T1000 (cell line): ENCODE measurements around the gene ATF7IP.
"Not testable (repeated sequence)": the region's sequence is repeated elsewhere in the genome, so short reads cannot be mapped to it uniquely, and the experiment has no call there.

ENCODE experiments used
- DNase-seq: peaks from one replicate; lab custom pipeline; 2025; ENCODE audit warnings: mixed read lengths; lab: John Stamatoyannopoulos, UW

ATF7IP gene

DNA sequence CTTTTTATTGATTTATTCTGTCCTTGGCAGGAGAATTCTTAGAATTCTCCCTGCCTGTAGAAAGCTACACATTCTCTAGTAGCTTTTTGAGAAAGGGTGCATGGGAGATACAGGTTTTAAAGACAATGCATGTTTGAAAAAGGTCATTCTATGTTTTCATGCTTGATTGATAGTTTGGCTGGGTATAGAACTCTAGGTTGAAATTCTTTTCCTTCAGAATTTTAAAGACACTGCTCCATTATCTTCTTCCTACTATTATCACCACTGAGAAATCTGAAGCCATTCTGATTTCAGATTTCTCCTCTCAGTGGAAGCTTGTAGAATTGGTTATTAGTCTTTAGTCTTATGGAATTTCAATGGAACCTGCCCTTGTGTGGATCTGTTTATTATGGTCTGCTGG is 14.0 kb downstream of the ATF7IP start:
- DNase-seq = no peak

DNA sequence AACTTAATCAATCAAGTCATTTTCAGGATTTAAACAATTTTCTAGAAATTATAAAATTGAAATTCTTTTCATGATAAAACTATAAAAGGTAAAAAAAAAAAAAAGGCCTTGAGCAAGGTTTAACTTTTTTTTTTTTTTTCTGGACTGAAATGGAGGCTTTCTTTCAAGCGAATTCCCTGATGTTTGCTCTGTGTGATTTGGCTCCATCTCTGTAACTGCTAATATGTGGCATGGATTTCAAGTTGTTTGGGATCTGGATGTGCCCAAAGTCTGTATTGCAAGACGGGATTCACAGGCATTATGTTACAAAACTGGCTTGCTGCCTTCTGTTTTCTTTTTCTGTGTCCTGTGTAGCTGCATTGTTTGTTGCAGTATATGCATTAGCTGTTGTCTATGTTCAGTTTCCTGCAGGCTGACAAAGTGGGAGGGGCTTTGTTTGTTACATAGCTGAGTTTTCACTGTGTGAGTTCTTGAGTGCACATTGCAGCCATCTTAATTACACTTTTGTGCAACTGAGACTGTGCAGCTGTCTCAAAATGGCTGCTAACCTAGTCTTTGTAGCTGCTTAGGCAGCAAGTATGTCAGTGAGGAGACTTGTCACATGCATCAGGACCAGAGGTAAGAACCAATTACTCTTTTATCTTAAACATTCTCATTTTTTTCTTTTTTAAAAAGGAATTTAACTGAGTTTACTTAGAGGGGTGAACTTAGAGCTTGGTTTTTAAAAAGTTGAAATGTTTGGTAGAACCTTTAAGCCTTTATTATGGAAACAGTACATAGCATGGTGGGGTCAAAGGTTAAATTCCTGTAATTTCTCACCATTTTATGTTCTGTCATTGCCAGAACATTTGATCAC is 19.5 kb downstream of the ATF7IP start:
- DNase-seq = peak; percentile 39

DNA sequence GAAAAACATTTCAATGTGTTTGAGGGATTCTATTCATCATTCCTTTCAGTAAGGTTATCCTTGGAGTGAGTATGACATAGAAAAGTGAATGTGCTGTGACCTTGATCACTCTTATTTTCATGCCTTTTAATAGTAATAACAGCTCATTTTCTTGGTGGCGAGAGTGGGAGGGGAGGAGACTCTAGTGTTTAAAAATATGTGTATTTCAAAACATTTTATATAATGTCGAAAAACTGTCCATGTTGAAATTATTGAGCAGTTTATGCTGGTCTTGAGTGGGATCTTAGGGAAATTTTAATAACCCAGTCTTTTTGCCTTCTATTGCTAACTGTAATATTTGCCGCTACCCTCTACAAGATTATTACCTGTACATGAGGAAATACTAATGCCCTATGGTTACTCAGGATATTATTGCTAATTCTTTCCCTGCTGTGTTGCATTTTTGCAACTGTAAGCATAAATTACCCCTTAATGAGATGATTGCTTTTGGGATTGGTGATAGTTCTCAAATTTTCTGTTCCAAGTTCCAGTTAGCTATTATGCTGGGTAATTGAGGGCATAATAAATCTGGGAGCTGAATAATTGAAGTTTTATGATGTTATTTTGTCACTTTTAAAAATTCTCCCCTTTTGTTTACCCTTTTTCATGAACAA is 21.9 kb downstream of the ATF7IP start:
- no peak for DNase-seq

DNA sequence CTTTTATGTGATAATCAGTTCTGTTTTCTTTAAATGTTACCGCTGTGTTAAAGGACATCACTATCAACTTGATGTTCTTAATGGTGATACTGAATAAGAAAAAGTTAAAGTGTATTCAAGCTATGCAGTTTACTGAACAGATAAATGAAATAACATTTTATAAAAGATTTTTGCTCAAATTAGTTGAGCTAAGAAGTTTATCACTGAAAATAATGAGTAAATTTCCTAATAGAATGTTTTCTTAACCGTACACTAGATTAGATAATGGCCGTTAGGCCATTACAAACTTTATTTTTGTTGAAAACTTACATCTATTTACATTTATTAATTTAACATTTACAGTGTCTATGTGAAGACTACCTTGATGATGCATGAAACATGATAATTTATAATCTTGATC is 25.0 kb downstream of the ATF7IP start:
- no peak for DNase-seq

DNA sequence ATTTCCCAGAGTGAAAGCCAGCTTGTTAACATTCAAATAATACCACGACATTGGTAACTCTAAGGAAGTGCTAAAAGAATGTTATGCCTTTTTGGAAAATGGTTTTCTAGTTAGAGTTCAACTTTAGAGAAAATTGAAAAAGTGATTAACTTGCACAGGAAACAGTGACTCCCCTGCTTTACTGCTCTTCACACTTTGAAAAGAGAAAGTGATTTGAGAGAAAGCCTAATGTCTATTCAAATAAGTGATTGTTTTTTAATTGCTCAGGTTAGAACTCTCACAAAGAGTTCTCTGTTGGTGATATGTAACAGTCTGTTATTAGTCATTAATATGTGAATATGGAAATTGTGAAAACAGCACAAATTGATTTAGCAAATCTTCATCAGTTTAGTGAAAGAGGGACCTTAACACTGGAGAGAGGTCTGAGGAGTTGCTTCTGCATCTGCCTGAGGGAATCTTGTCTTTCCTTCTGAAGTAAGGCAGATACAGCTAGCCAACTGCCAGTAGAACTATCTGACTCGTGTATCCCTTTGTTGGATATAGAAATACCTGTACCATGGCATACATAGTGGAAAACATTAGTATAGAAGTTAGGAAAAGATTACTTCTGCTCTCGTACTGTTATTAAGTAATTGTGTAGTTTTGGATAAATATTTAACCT is 25.5 kb downstream of the ATF7IP start:
- no peak for DNase-seq

DNA sequence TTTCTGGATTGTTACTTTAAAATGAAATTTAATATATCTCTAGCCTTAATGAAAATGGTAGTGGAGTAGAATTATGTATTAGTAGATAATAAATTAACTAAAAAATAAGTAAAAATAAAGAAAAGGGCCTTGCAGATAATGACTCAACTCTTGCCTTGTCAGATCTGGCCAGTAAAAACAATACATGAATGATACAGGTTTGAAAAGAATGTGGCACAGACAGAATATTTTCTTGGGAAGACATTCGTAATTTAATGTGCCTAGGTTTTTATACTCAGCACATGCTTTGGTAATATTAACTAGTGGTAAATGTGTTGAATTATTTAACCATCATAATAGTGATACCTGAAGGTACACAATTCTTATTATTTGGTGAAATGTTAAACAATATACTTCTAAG is 28.3 kb downstream of the ATF7IP start:
- no peak for DNase-seq

DNA sequence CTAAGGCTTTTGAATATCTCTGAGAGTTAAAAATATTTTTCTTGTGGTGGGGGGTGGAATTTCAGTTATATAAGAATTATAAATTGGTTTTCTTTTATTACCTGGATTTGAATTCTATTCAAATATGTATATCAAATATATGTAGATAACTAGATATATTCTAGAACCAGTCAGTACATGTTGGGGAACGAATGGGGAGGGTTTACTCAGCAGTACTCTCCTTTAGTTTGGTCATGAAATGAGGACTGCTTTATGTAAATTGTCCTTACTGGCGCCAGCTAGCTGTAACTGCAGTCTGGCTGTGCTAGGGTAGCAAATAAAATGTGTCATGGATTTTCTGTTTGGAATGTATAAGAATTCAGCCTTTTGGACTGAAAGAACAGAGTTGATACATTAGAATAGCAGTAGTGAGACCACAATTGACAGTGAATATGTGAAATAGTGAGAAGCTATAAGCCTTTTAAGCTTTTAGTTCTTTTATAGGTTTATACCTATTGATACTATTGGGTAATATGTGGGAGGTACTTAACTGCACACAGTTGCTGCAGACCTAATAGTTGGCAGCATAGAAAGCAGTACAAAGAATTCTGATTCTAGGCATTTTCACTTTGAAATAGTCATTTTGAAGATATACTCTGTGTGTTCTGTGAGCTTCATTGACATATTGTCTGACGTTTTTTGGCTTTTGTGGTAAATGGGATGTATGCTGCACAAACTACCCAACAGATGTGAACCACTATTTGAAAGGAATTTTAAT is 29.0 kb downstream of the ATF7IP start:
- no peak for DNase-seq

DNA sequence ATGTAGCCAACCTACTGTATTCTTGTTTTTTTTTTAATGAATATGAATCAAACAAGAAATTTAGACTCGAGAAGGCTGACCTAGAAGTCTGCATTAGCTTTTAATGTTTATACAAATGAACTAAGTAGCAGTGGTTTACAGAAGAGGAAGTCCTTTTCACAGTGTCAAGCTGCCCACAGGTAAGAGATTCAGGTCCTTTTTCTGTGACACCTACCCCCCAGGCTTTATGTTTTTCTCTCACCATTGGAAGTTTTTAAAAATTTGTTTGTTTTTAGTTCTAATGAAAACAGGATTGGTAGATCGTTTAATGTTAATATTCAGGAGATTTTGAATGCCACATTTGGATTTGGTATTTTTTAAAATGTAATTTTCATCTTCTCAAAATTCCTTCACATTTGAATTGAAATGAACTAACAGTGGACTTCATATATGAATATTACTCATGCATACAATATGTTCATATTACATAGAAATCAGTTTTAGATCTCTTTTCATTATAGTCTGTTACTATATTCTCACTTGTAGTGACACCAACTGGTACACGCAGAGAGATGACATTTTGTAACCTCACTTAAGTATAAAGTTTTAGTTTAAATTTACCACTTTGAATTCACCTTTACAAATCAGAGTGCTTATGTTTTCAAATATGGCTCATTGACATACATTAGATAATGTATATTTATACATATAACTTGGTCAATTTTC is 29.7 kb downstream of the ATF7IP start:
- no peak for DNase-seq

DNA sequence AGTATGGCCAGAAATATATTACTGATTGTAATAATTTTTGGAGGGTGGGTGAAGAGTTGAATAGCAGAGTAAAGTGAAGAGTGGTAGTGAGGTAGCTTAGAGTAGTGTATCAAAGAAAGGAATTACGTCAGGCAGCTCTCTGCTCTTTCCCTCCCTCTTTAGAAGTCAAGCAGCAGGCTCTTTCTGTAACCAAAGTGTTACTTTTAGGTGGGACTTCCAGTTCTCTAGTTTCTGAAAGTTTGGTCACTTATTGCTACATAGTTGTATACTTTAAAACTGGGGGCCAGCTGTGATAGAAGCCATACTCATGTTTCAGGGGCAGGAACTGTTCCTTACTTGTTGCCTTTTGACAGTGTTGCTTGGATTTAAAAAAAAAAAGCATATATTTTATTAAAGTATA is 30.6 kb downstream of the ATF7IP start:
- DNase-seq = no peak

DNA sequence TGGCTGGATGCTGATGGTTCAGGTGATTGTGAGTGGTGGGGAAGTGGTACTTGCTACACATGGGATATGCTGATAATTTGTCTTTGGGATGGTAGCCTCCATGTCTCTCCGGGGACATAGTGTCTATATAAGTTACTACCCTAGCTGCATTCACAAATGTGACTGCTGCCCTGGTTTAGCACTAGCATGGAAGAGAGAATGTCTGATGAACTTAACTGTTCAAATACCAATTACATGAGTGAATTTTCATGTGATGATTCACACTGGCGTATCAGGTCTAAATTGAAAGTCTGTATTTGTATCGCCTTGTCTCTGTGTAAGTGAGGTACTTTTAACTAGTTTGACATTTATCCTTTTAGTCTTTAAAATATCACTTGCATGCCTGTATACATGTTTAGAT is 34.4 kb downstream of the ATF7IP start:
- no peak for DNase-seq

DNA sequence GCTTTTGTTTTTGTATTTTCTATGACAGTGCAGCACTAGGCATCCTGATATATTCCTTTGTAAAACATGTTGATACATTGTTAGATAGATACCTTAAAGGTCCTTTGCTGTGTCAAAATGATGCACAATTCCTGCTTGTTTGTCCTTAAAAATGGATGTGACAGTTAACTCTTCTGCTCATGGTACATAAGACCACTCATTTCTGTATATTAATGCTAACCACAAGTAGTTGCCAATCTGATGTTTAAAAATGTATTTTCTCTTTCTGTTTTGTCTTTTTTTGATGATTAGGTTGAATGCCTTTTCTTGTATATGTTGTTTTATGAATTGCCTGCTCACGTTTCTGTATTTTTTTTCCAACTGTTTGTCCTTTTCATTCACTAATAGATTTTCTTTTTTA is 35.1 kb downstream of the ATF7IP start:
- DNase-seq = no peak

DNA sequence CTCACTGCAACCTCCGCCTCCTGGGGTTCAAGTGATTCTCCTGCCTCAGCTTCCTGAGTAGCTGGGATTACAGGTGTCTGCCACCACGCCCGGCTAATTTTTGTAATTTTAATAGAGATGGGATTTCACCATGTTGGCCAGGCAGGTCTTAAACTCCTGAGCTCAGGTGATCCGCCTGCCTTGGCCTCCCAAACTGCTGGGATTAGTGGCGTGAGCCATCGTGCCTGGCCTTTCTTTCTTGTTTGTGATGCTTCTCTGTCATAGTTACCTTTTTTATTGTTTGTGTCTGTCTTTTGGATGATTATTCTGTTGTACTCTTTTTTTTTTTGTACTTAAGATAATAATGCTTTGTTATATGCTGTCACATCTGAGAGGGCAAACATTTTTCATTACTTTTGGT is 35.8 kb downstream of the ATF7IP start:
- not testable (repeated sequence) for DNase-seq

DNA sequence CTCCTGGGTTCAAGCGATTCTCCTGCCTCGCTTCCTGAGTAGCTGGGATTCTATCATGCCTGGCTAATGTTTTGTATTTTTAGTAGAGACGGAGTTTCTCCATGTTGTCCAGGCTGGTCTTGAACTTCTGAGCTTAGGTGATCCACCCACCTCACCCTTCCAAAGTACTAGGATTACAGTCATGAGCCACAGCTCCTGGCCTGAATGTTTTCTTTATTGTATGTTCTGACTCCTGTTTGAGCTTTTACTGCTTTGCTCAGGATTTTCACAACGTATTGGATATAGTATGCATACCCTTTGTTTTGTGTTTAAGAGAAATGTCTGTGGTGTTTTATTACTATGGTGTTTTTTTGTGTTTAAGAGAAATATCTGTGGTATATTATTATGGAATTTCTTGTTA is 37.2 kb downstream of the ATF7IP start:
- DNase-seq = no peak

DNA sequence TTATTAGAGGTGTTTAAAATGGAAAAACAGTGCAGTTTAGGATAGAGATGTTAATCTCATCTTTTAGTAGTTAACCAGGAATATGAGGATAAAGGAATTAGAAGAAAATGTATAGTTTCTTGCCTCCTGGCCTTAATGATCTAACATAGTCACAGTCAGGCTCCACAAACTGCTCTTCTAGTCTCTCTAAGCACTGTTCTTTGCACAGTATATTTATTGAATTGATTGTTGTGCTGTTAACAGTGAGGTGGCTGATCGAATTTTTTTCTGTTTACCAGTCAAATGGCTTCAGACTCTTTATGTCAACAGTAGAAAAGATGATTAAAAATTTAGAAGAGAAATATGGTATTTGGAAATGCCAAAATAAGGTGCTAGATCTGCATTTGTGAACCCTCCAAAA is 37.8 kb downstream of the ATF7IP start:
- no peak for DNase-seq

DNA sequence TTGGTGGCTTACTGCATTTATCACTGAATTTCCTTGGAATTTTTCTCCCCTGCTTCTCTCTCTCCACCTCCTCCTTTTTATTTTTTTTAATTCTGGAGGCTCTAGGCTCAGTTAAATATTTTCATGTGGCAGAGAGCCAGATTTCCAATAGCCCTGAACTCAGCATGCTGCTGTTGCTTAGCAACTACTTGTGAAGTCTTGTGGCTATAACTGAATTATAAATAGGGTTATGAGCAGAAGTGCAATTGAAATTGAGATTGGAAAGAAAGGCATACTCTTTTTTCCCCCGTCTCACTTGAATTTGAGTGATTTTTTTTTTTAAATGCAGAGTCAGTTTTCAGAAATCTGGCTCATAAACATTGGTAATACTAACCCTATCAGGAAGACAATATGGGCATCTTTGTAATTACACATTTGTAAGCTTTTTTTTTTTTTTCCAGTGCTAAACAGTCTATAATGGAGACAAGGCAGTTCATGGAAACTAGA is 38.3 kb downstream of the ATF7IP start:
- DNase-seq = no peak

DNA sequence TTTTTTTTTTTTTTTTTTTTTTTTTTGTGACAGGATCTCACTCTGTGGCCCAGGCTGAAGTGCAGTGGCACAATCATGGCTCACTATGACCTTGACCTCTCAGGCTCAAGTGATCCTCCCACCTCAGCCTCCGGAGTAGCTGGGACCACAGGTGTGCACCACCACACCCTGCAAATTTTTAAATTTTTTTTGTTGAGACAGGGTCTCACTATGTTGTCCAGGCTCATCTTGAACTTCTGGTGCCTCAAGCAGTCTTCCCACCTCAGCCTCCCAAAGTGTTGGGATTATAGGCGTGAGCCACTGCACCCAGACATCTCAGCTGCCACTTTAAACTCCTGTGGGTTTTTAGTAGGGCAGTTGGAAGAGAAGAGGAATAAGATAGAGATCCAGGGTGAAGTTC is 39.9 kb downstream of the ATF7IP start:
- not testable (repeated sequence) for DNase-seq

DNA sequence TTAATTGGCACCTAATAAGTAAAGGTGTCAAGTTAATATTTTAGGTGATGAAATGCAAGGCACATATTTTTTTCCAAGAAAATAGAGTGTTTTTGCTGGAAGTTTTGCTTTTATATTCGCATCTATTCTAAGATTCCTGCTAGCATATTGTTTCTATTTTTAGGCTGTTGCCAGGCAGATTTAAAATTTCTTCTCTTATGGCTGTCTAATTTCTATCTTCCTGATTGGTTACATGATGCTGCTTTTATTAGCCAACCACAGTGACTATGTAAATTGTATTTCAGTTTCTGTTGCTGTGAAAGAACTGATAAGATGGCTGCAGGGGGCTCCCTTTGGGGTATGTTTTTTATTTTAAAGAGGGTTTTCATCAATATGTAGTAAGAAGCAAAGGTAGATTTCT is 42.7 kb downstream of the ATF7IP start:
- DNase-seq = no peak

DNA sequence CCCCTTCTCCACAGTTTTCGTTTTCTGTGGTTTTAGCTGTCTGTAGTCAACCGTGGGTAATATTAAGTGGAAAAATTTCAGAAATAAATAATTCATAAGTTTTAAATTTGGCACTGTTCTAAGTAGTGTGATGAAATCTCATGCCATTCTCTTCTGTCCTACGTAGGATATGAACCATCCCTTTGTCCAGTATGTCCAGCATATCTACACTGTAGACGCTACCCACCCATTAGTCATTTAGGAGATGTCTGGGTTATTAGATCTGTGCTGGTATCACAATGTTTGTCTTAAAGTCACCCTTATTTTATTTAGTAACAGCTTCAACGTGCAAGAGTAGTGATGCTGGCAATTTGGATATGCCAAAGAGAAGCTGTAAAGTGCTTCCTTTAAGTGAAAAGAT is 44.7 kb downstream of the ATF7IP start:
- no peak for DNase-seq

DNA sequence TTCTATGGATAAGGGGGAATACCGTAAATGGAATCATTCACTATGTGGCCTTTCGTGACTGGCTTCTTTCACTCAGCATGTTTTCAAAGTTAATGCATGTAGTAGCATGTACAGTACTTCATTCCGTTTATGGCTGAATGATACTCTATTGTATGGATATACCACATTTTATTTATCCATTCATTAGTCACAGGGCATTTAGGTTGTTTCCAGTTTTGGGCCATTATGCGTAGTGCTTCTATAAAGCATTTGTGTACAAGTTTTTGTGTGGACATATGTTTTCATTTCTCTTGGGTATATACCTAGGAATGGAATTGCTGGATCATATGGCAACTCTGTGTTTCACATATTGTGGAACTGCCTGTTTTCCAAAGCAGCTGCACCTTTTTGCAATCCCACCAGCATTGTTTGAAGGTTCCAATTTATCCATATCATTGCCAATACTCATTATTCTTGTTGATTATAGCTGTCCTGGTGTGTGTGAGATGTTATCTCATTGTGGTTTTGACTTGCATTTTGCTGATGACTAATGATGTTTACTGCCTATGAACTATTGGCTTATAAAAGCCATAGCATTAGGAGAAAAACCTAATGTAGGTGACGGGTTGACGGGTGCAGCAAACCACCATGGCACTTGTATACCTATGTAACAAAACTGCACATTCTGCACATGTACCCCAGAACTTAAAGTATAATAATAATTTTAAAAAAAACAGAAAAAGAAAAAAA is 45.5 kb downstream of the ATF7IP start:
- no peak for DNase-seq

DNA sequence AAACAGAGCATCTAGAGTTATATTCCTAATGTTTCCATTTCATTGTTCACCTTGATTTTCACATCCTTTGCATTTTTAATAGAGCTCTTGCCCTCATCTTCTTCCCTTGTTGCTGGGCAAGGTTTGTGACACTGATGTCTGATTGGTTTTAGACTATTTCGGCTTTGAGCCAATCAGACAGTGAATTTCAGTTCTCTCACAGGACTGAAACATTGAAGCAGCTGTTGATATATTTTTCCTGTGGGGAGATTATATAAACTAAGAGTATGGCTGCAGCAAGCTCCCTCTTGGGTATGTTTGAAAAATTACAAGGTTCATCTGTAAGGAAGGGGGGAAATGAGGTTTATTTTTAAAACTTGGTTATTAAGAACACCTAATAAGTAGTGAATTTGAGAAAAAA is 51.2 kb downstream of the ATF7IP start:
- DNase-seq = no peak

DNA sequence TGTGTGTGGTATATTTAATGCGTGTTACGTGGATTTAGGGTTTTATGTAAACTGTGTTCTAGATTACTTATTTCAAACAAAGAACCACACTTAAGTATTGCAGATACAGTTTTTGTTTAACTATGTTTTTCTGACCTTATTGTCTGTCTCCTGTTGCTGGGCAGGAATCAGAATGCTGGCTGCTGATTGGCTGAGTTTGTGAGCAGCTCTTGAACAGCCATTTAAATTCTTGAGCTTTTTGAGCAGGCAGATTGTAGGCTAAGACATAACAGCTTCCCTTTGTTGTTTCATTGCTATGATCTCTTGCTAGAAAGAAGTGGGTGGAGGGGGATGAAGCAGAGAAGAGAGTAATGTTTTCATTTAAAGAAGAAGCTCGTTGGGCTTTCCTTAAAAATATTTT is 52.2 kb downstream of the ATF7IP start:
- DNase-seq = no peak
